Astrocyte (in vitro differentiated cells and primary cell): ENCODE data around the gene TLX1. TPM values are rescaled to one million over a fixed set of nuclear protein-coding genes. Genes with fewer than 3 reads are reported as not detected.

Experiments
- DNase-seq: peaks from one replicate; pipeline ENCODE4 v3.0.0-alpha.2; 2010; ENCODE audit warnings: low read depth
- FAIRE-seq: peaks from 2 replicates; lab custom pipeline; 2011; peaks lifted over from hg19 to GRCh38; lab: Jason Lieb, UNC
- H2AFZ ChIP-seq: 2 replicates; pipeline ENCODE4 v1.6.0; 2012; ENCODE audit warnings: low read depth, low read length, inconsistent platforms
- H3K27ac ChIP-seq: 2 replicates; pipeline ENCODE4 v1.5.1; 2011; ENCODE audit warnings: low read depth, low read length, inconsistent platforms
- H3K27me3 ChIP-seq: 2 replicates; pipeline ENCODE4 v1.6.0; 2011; ENCODE audit warnings: low read length, inconsistent platforms; ENCODE audit not compliant: insufficient read depth
- H3K36me3 ChIP-seq: 2 replicates; pipeline ENCODE4 v1.5.1; 2011; ENCODE audit warnings: low read length, inconsistent platforms; ENCODE audit not compliant: insufficient read depth
- H3K4me1 ChIP-seq: 2 replicates; pipeline ENCODE4 v1.5.1; 2011; ENCODE audit warnings: low read length, inconsistent platforms; ENCODE audit not compliant: insufficient read depth
- H3K4me2 ChIP-seq: 2 replicates; pipeline ENCODE4 v1.6.0; 2012; ENCODE audit warnings: low read length, inconsistent platforms
- H3K4me3 ChIP-seq: 2 replicates; pipeline ENCODE4 v1.5.1; 2011; ENCODE audit warnings: low read depth, mild to moderate bottlenecking, low read length, inconsistent platforms; ENCODE audit not compliant: insufficient read depth
- H3K79me2 ChIP-seq: 2 replicates; pipeline ENCODE4 v1.6.0; 2012; ENCODE audit warnings: mild to moderate bottlenecking, low read length, inconsistent platforms; ENCODE audit not compliant: insufficient read depth
- H3K9ac ChIP-seq: 2 replicates; pipeline ENCODE4 v1.6.0; 2012; ENCODE audit warnings: mild to moderate bottlenecking, low read length, inconsistent platforms
- H3K9me3 ChIP-seq: 2 replicates; pipeline ENCODE4 v1.5.1; 2012; ENCODE audit warnings: low read depth, mild to moderate bottlenecking, low read length, inconsistent platforms; ENCODE audit not compliant: insufficient read depth
- H4K20me1 ChIP-seq: 2 replicates; pipeline ENCODE4 v1.6.0; 2012; ENCODE audit warnings: low read length, inconsistent platforms; ENCODE audit not compliant: insufficient read depth
- H3K27ac Mint-ChIP-seq: one replicate; pipeline ENCODE4 v1.8.0; 2021; ENCODE audit warnings: mild to moderate bottlenecking, mixed read lengths; ENCODE audit not compliant: unreplicated experiment
- H3K27me3 Mint-ChIP-seq: one replicate; pipeline ENCODE4 v1.8.0; 2021; ENCODE audit warnings: low read depth, mixed read lengths; ENCODE audit not compliant: unreplicated experiment
- H3K36me3 Mint-ChIP-seq: one replicate; pipeline ENCODE4 v1.8.0; 2021; ENCODE audit warnings: low read depth, mixed read lengths; ENCODE audit not compliant: unreplicated experiment
- H3K4me1 Mint-ChIP-seq: one replicate; pipeline ENCODE4 v1.8.0; 2021; ENCODE audit warnings: low read depth, mixed read lengths; ENCODE audit not compliant: unreplicated experiment
- H3K4me3 Mint-ChIP-seq: one replicate; pipeline ENCODE4 v1.8.0; 2021; ENCODE audit warnings: mild to moderate bottlenecking, moderate library complexity, mixed read lengths; ENCODE audit not compliant: unreplicated experiment
- H3K9me3 Mint-ChIP-seq: one replicate; pipeline ENCODE4 v1.8.0; 2021; ENCODE audit warnings: mild to moderate bottlenecking, mixed read lengths; ENCODE audit not compliant: unreplicated experiment
- EZH2 ChIP-seq: IDR thresholded peaks from 2 replicates; pipeline ENCODE4 v1.6.1; 2012; ENCODE audit warnings: mild to moderate bottlenecking, low read length, inconsistent platforms; ENCODE audit not compliant: insufficient read depth
- total RNA-seq: library from RNA; stranded (reverse); gene quantifications from 2 replicates; pipeline ENCODE4 v1.2.1, GENCODE V29; 2021
- TF ChIP-seq, protein P1 (sequence below): IDR thresholded peaks from 2 replicates; pipeline ENCODE4 v1.5.1; 2011; ENCODE audit warnings: low read depth, mild to moderate bottlenecking, inconsistent platforms, low read length, moderate library complexity; ENCODE audit not compliant: insufficient read depth

Gene TLX1
- total RNA-seq, 1 donor from 2014 or later: not detected

- Mint-ChIP-seq H3K27me3 (peaks cover 90% of the 10 kb centered on the region), H3K4me1 (peaks cover 2% of the 10 kb centered on the region), H3K9me3 (peaks cover 12% of the 10 kb centered on the region), H3K36me3 (no peaks in the 10 kb centered on the region), H3K27ac (no peak overlapping the region), H3K4me3 (no peak overlapping the region)
- Histone ChIP-seq H3K4me3 (no peak overlapping the region), H3K79me2 (no peaks in the 10 kb centered on the region), H3K27me3 (peaks cover 92% of the 10 kb centered on the region), H4K20me1 (peaks cover 3% of the 10 kb centered on the region), H3K9ac (no peak overlapping the region), H3K4me2 (no peak overlapping the region), H3K9me3 (peaks cover 5% of the 10 kb centered on the region), H2AFZ (no peak overlapping the region), H3K36me3 (no peaks in the 10 kb centered on the region), H3K4me1 (peaks cover 11% of the 10 kb centered on the region), H3K27ac (no peak overlapping the region)
- no peak for TF ChIP-seq EZH2
- TF ChIP-seq, protein P1, sequence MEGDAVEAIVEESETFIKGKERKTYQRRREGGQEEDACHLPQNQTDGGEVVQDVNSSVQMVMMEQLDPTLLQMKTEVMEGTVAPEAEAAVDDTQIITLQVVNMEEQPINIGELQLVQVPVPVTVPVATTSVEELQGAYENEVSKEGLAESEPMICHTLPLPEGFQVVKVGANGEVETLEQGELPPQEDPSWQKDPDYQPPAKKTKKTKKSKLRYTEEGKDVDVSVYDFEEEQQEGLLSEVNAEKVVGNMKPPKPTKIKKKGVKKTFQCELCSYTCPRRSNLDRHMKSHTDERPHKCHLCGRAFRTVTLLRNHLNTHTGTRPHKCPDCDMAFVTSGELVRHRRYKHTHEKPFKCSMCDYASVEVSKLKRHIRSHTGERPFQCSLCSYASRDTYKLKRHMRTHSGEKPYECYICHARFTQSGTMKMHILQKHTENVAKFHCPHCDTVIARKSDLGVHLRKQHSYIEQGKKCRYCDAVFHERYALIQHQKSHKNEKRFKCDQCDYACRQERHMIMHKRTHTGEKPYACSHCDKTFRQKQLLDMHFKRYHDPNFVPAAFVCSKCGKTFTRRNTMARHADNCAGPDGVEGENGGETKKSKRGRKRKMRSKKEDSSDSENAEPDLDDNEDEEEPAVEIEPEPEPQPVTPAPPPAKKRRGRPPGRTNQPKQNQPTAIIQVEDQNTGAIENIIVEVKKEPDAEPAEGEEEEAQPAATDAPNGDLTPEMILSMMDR: no peak
- FAIRE-seq: no peak
- DNase-seq: no peak
These were observed 8.6 kb upstream of the TLX1 start for GRCh38 chr10:101122270-101123084.

DNA sequence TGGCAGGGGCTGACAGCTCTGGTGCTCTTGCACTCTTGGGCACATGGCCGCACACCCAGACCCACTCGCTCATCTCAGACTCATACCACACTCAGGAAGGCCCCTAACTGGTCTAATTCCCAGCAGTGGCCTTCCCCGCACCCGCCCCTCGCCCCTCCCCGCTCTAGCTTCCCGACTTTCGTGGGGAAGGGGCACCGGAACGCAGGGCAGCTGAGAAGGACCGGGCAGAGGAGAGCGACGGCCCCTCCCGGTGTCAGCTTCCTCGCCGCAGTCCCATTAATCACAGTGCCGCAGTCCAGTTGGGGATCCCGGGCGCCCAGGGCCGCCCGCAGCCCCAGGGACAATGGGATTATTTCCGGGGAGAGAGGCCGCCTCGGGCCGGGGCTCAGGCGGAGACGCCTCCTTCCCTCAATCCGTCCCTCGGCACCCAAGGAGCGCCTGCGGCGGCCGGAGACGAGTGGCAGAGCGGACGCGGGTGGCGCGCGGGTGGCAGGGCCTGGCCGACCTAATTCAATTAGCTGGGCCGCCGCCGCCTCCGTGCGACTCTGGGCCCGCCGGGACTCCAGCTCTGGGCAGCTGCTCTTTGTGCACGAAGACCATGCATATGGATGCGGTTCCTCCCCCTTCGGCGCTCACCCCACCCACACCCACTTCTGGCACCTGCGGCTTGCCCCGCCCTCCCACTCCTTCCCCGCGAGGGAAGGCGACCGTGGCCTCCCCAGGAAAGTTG lies 7.8 kb upstream of the TLX1 start:
- Histone ChIP-seq H3K4me1 (peaks cover 11% of the 10 kb centered on the region), H2AFZ (no peak overlapping the region), H3K9me3 (peaks cover 5% of the 10 kb centered on the region), H3K4me3 (no peak overlapping the region), H3K79me2 (no peaks in the 10 kb centered on the region), H3K4me2 (peak overlapping the region; percentile 8), H3K27ac (no peak overlapping the region), H3K27me3 (peaks cover 95% of the 10 kb centered on the region), H3K36me3 (no peaks in the 10 kb centered on the region), H4K20me1 (peaks cover 3% of the 10 kb centered on the region), H3K9ac (no peak overlapping the region)
- Mint-ChIP-seq H3K27me3 (peaks cover 90% of the 10 kb centered on the region), H3K36me3 (no peaks in the 10 kb centered on the region), H3K27ac (no peak overlapping the region), H3K4me1 (peaks cover 2% of the 10 kb centered on the region), H3K9me3 (peaks cover 12% of the 10 kb centered on the region), H3K4me3 (no peak overlapping the region)
- FAIRE-seq (no peak), DNase-seq (no peak)
- TF ChIP-seq, protein P1: no peak
- peak; percentile 97 for TF ChIP-seq EZH2
